ENCODE results near the gene NEDD8.

Gene NEDD8

GRCh38 chr14:24255931-24256711 lies 24.0 kb upstream of the NEDD8 start:
- TF ChIP-seq EZH2phosphoT487 (IDR thresholded peaks at IDR 0.05; ENCODE audit: borderline replicate concordance, low read length) (no peak), CTCF (IDR thresholded peaks at IDR 0.05; ENCODE audit: low read depth, low read length, poor library complexity, severe bottlenecking) (no peak)
- H3F3A ChIP-seq (ENCODE audit: control insufficient read depth, insufficient read depth) = peaks cover 3% of the 10 kb centered on the region; the same call in 1 of the 2 replicates
- H3K36me3 ChIP-seq (ENCODE audit: control insufficient read depth, low read length) = no peaks in the 10 kb centered on the region
- H3K9me3 ChIP-seq (ENCODE audit: control insufficient read depth, insufficient read depth, low read length) = no peaks in the 10 kb centered on the region
- H3K9me2 ChIP-seq (replicated peaks; ENCODE audit: control insufficient read depth, low read length) = no peaks in the 10 kb centered on the region
- no peak overlapping the region for H3K4me2 ChIP-seq (ENCODE audit: low read length)
- H3K4me1 ChIP-seq (ENCODE audit: control insufficient read depth, low read length) = no peaks in the 10 kb centered on the region
- H3K27ac ChIP-seq (ENCODE audit: low read depth, low read length) = no peak overlapping the region
- no peaks in the 10 kb centered on the region for H4K20me1 ChIP-seq (ENCODE audit: control insufficient read depth, insufficient read depth, low read depth, low read length)
- no peak overlapping the region for H3K4me3 ChIP-seq (ENCODE audit: low read length)
- H3K27me3 ChIP-seq (ENCODE audit: control insufficient read depth, low read length) = no peaks in the 10 kb centered on the region
- H3K79me2 ChIP-seq (ENCODE audit: control insufficient read depth, low read length) = no peaks in the 10 kb centered on the region

GRCh38 chr14:24255438-24255837 lies 23.3 kb upstream of the NEDD8 start:
- Histone ChIP-seq H3K79me2 (ENCODE audit: control insufficient read depth, low read length) (no peaks in the 10 kb centered on the region), H3K27ac (ENCODE audit: low read depth, low read length) (no peak overlapping the region), H4K20me1 (ENCODE audit: control insufficient read depth, insufficient read depth, low read depth, low read length) (no peaks in the 10 kb centered on the region), H3K4me2 (ENCODE audit: low read length) (no peak overlapping the region), H3F3A (ENCODE audit: control insufficient read depth, insufficient read depth) (peaks cover 3% of the 10 kb centered on the region; the same call in 1 of the 2 replicates), H3K4me3 (ENCODE audit: low read length) (no peak overlapping the region), H3K27me3 (ENCODE audit: control insufficient read depth, low read length) (no peaks in the 10 kb centered on the region), H3K9me2 (replicated peaks; ENCODE audit: control insufficient read depth, low read length) (no peaks in the 10 kb centered on the region), H3K4me1 (ENCODE audit: control insufficient read depth, low read length) (no peaks in the 10 kb centered on the region), H3K36me3 (ENCODE audit: control insufficient read depth, low read length) (no peaks in the 10 kb centered on the region), H3K9me3 (ENCODE audit: control insufficient read depth, insufficient read depth, low read length) (no peaks in the 10 kb centered on the region)
- no peak for TF ChIP-seq EZH2phosphoT487 (IDR thresholded peaks at IDR 0.05; ENCODE audit: borderline replicate concordance, low read length)
- no peak for TF ChIP-seq CTCF (IDR thresholded peaks at IDR 0.05; ENCODE audit: low read depth, low read length, poor library complexity, severe bottlenecking)

GRCh38 chr14:24254630-24255392 lies 22.6 kb upstream of the NEDD8 start:
- H3K9me2 ChIP-seq (replicated peaks; ENCODE audit: control insufficient read depth, low read length) = no peaks in the 10 kb centered on the region
- no peaks in the 10 kb centered on the region for H3K36me3 ChIP-seq (ENCODE audit: control insufficient read depth, low read length)

More at GRCh38 chr14:24254630-24255392, 22.6 kb upstream of the NEDD8 start:
- Histone ChIP-seq H3K9me3 (ENCODE audit: control insufficient read depth, insufficient read depth, low read length) (no peaks in the 10 kb centered on the region), H4K20me1 (ENCODE audit: control insufficient read depth, insufficient read depth, low read depth, low read length) (no peaks in the 10 kb centered on the region), H3K27me3 (ENCODE audit: control insufficient read depth, low read length) (no peaks in the 10 kb centered on the region), H3K4me3 (ENCODE audit: low read length) (no peak overlapping the region), H3K4me1 (ENCODE audit: control insufficient read depth, low read length) (no peaks in the 10 kb centered on the region), H3K79me2 (ENCODE audit: control insufficient read depth, low read length) (no peaks in the 10 kb centered on the region), H3K4me2 (ENCODE audit: low read length) (no peak overlapping the region), H3F3A (ENCODE audit: control insufficient read depth, insufficient read depth) (peaks cover 3% of the 10 kb centered on the region; the same call in 1 of the 2 replicates), H3K27ac (ENCODE audit: low read depth, low read length) (no peak overlapping the region)
- TF ChIP-seq EZH2phosphoT487 (IDR thresholded peaks at IDR 0.05; ENCODE audit: borderline replicate concordance, low read length) (no peak), CTCF (IDR thresholded peaks at IDR 0.05; ENCODE audit: low read depth, low read length, poor library complexity, severe bottlenecking) (no peak)

All from DOHH2 (cell line).